Astrocyte (in vitro differentiated cells and primary cell): ENCODE results near the gene HS2ST1. TPM values are rescaled to one million over a fixed set of nuclear protein-coding genes. Genes with fewer than 3 reads are reported as not detected.

Experiments used
- DNase-seq: peaks from one replicate; pipeline ENCODE4 v3.0.0-alpha.2; 2010; ENCODE audit warnings: low read depth
- FAIRE-seq: peaks from 2 replicates; lab custom pipeline; 2011; peaks lifted over from hg19 to GRCh38; lab: Jason Lieb, UNC
- H2AFZ ChIP-seq: 2 replicates; pipeline ENCODE4 v1.6.0; 2012; ENCODE audit warnings: low read depth, low read length, inconsistent platforms
- H3K27ac ChIP-seq: 2 replicates; pipeline ENCODE4 v1.5.1; 2011; ENCODE audit warnings: low read depth, low read length, inconsistent platforms
- H3K27me3 ChIP-seq: 2 replicates; pipeline ENCODE4 v1.6.0; 2011; ENCODE audit warnings: low read length, inconsistent platforms; ENCODE audit not compliant: insufficient read depth
- H3K36me3 ChIP-seq: 2 replicates; pipeline ENCODE4 v1.5.1; 2011; ENCODE audit warnings: low read length, inconsistent platforms; ENCODE audit not compliant: insufficient read depth
- H3K4me1 ChIP-seq: 2 replicates; pipeline ENCODE4 v1.5.1; 2011; ENCODE audit warnings: low read length, inconsistent platforms; ENCODE audit not compliant: insufficient read depth
- H3K4me2 ChIP-seq: 2 replicates; pipeline ENCODE4 v1.6.0; 2012; ENCODE audit warnings: low read length, inconsistent platforms
- H3K4me3 ChIP-seq: 2 replicates; pipeline ENCODE4 v1.5.1; 2011; ENCODE audit warnings: low read depth, mild to moderate bottlenecking, low read length, inconsistent platforms; ENCODE audit not compliant: insufficient read depth
- H3K79me2 ChIP-seq: 2 replicates; pipeline ENCODE4 v1.6.0; 2012; ENCODE audit warnings: mild to moderate bottlenecking, low read length, inconsistent platforms; ENCODE audit not compliant: insufficient read depth
- H3K9ac ChIP-seq: 2 replicates; pipeline ENCODE4 v1.6.0; 2012; ENCODE audit warnings: mild to moderate bottlenecking, low read length, inconsistent platforms
- H3K9me3 ChIP-seq: 2 replicates; pipeline ENCODE4 v1.5.1; 2012; ENCODE audit warnings: low read depth, mild to moderate bottlenecking, low read length, inconsistent platforms; ENCODE audit not compliant: insufficient read depth
- H4K20me1 ChIP-seq: 2 replicates; pipeline ENCODE4 v1.6.0; 2012; ENCODE audit warnings: low read length, inconsistent platforms; ENCODE audit not compliant: insufficient read depth
- H3K27ac Mint-ChIP-seq: one replicate; pipeline ENCODE4 v1.8.0; 2021; ENCODE audit warnings: mild to moderate bottlenecking, mixed read lengths; ENCODE audit not compliant: unreplicated experiment
- H3K27me3 Mint-ChIP-seq: one replicate; pipeline ENCODE4 v1.8.0; 2021; ENCODE audit warnings: low read depth, mixed read lengths; ENCODE audit not compliant: unreplicated experiment
- H3K36me3 Mint-ChIP-seq: one replicate; pipeline ENCODE4 v1.8.0; 2021; ENCODE audit warnings: low read depth, mixed read lengths; ENCODE audit not compliant: unreplicated experiment
- H3K4me1 Mint-ChIP-seq: one replicate; pipeline ENCODE4 v1.8.0; 2021; ENCODE audit warnings: low read depth, mixed read lengths; ENCODE audit not compliant: unreplicated experiment
- H3K4me3 Mint-ChIP-seq: one replicate; pipeline ENCODE4 v1.8.0; 2021; ENCODE audit warnings: mild to moderate bottlenecking, moderate library complexity, mixed read lengths; ENCODE audit not compliant: unreplicated experiment
- H3K9me3 Mint-ChIP-seq: one replicate; pipeline ENCODE4 v1.8.0; 2021; ENCODE audit warnings: mild to moderate bottlenecking, mixed read lengths; ENCODE audit not compliant: unreplicated experiment
- CTCF ChIP-seq: IDR thresholded peaks from 2 replicates; pipeline ENCODE4 v1.5.1; 2011; ENCODE audit warnings: low read depth, mild to moderate bottlenecking, inconsistent platforms, low read length, moderate library complexity; ENCODE audit not compliant: insufficient read depth
- EZH2 ChIP-seq: IDR thresholded peaks from 2 replicates; pipeline ENCODE4 v1.6.1; 2012; ENCODE audit warnings: mild to moderate bottlenecking, low read length, inconsistent platforms; ENCODE audit not compliant: insufficient read depth
- total RNA-seq: library from RNA; stranded (reverse); gene quantifications from 2 replicates; pipeline ENCODE4 v1.2.1, GENCODE V29; 2021

HS2ST1 gene
- total RNA-seq, 1 donor from 2014 or later = 34.7 TPM

- H4K20me1 ChIP-seq = no peaks in the 10 kb centered on the region
- peaks cover 3% of the 10 kb centered on the region for H3K36me3 Mint-ChIP-seq
These were observed 43.4 kb upstream of the HS2ST1 start for GRCh38 chr1:86871001-86871400.

GRCh38 chr1:86872086-86872485 lies 42.3 kb upstream of the HS2ST1 start:
- Histone ChIP-seq H3K27me3 (no peaks in the 10 kb centered on the region), H3K79me2 (peaks cover 5% of the 10 kb centered on the region), H3K36me3 (peaks cover 3% of the 10 kb centered on the region), H3K4me2 (no peak overlapping the region), H2AFZ (no peak overlapping the region), H3K9ac (no peak overlapping the region), H3K4me3 (no peak overlapping the region), H3K4me1 (no peaks in the 10 kb centered on the region), H3K9me3 (no peaks in the 10 kb centered on the region), H4K20me1 (no peaks in the 10 kb centered on the region), H3K27ac (no peak overlapping the region)
- Mint-ChIP-seq H3K27ac (no peak overlapping the region), H3K36me3 (peaks cover 3% of the 10 kb centered on the region), H3K27me3 (no peaks in the 10 kb centered on the region), H3K4me1 (peaks cover 10% of the 10 kb centered on the region), H3K9me3 (no peaks in the 10 kb centered on the region), H3K4me3 (no peak overlapping the region)
- FAIRE-seq = no peak
- TF ChIP-seq EZH2 (no peak), CTCF (no peak)
- peak; percentile 17 for DNase-seq

More at GRCh38 chr1:86871001-86871400, 43.4 kb upstream of the HS2ST1 start:
- Histone ChIP-seq H3K27me3 (no peaks in the 10 kb centered on the region), H3K27ac (no peak overlapping the region), H3K9ac (no peak overlapping the region), H3K4me3 (no peak overlapping the region), H3K9me3 (no peaks in the 10 kb centered on the region), H3K4me1 (no peaks in the 10 kb centered on the region), H2AFZ (no peak overlapping the region), H3K79me2 (peaks cover 2% of the 10 kb centered on the region), H3K4me2 (no peak overlapping the region), H3K36me3 (no peaks in the 10 kb centered on the region)
- no peaks in the 10 kb centered on the region for H3K9me3 Mint-ChIP-seq
- no peak for DNase-seq
- no peak overlapping the region for H3K4me3 Mint-ChIP-seq
- H3K27me3 Mint-ChIP-seq = no peaks in the 10 kb centered on the region
- peaks cover 16% of the 10 kb centered on the region for H3K4me1 Mint-ChIP-seq
- TF ChIP-seq EZH2 = no peak
- TF ChIP-seq CTCF = no peak
- peak; percentile 80 for FAIRE-seq
- no peak overlapping the region for H3K27ac Mint-ChIP-seq

- H3K9me3 Mint-ChIP-seq = no peaks in the 10 kb centered on the region
- Histone ChIP-seq H3K4me1 (no peaks in the 10 kb centered on the region), H3K9ac (no peak overlapping the region), H3K36me3 (peaks cover 10% of the 10 kb centered on the region), H3K27me3 (no peaks in the 10 kb centered on the region), H3K79me2 (peaks cover 11% of the 10 kb centered on the region), H3K9me3 (no peaks in the 10 kb centered on the region), H4K20me1 (no peaks in the 10 kb centered on the region), H2AFZ (no peak overlapping the region), H3K27ac (no peak overlapping the region), H3K4me2 (no peak overlapping the region), H3K4me3 (no peak overlapping the region)
- no peaks in the 10 kb centered on the region for H3K27me3 Mint-ChIP-seq
- H3K36me3 Mint-ChIP-seq = peaks cover 6% of the 10 kb centered on the region
- no peak overlapping the region for H3K4me3 Mint-ChIP-seq
- TF ChIP-seq CTCF (no peak), EZH2 (no peak)
- FAIRE-seq (peak; percentile 39), DNase-seq (no peak)
- H3K27ac Mint-ChIP-seq = no peak overlapping the region
- H3K4me1 Mint-ChIP-seq = no peaks in the 10 kb centered on the region
These were observed 38.7 kb upstream of the HS2ST1 start for GRCh38 chr1:86875722-86876121.
